Measurements from ENCODE around the gene RDM1.
A peak's percentile ranks its signal among the peaks of the same experiment; 100 is the strongest.
"Not testable (repeated sequence)": the region's sequence is repeated elsewhere in the genome, so short reads cannot be mapped to it uniquely, and the experiment has no call there.

RDM1 gene

GRCh38 chr17:35897772-35898171, 32.8 kb downstream of the RDM1 start:
- not testable (repeated sequence) for DNase-seq

GRCh38 chr17:35895636-35896587, 34.7 kb downstream of the RDM1 start:
- peak; percentile 66 for DNase-seq

- DNase-seq, result no peak
Observed at GRCh38 chr17:35894206-35894605, 36.4 kb downstream of the RDM1 start.

- no peak for DNase-seq
Observed at GRCh38 chr17:35893751-35894150, 36.8 kb downstream of the RDM1 start.

GRCh38 chr17:35892091-35893035, 38.2 kb downstream of the RDM1 start:
- peak; percentile 63 for DNase-seq

GRCh38 chr17:35891269-35891668, 39.3 kb downstream of the RDM1 start:
- no peak for DNase-seq

- DNase-seq, result peak; percentile 82
Observed at GRCh38 chr17:35890774-35891155, 39.8 kb downstream of the RDM1 start.

GRCh38 chr17:35889818-35890773, 40.5 kb downstream of the RDM1 start:
- DNase-seq, result peak; percentile 39

GRCh38 chr17:35889241-35889640, 41.3 kb downstream of the RDM1 start:
- DNase-seq, result peak; percentile 55

- DNase-seq, result peak; percentile 89
Observed at GRCh38 chr17:35879773-35880654, 50.6 kb downstream of the RDM1 start, which contains the start of gene CCL5. Gene CCL5, minus strand, starts transcription at chr17:35880360.

GRCh38 chr17:35878361-35878760, 52.2 kb downstream of the RDM1 start:
- DNase-seq, result no peak

- no peak for DNase-seq
Observed at GRCh38 chr17:35877345-35878029, 53.1 kb downstream of the RDM1 start.

GRCh38 chr17:35876534-35876933, 54.0 kb downstream of the RDM1 start:
- DNase-seq, result no peak

GRCh38 chr17:35875800-35876139, 54.8 kb downstream of the RDM1 start:
- no peak for DNase-seq

GRCh38 chr17:35875072-35875799, 55.3 kb downstream of the RDM1 start:
- peak; percentile 49 for DNase-seq

- no peak for DNase-seq
Observed at GRCh38 chr17:35872196-35872980, 58.2 kb downstream of the RDM1 start.

- DNase-seq, result peak; percentile 50
Observed at GRCh38 chr17:35870906-35871819, 59.4 kb downstream of the RDM1 start.

GRCh38 chr17:35868737-35869136, 61.8 kb downstream of the RDM1 start, which contains the start of gene HEATR9:
Gene HEATR9, minus strand, starts transcription at chr17:35868891. Its CDS starts 149 bp downstream, at chr17:35868742.
- DNase-seq, result no peak

All from CD4-positive, alpha-beta T cell treated with Interleukin-17A for 1 hour (primary cell).